GM23338 (cell line): ENCODE measurements around the gene KCTD10. TPM values are rescaled to one million over a fixed set of nuclear protein-coding genes. Genes with fewer than 3 reads are reported as not detected.

Source experiments
- ATAC-seq: fragments of 200-7000 bp; cut with Tn5 transposase; 3 replicates; pipeline ENCODE4 v1.9.1; 2020
- DNase-seq: peaks from one replicate; pipeline ENCODE4 v3.0.0-alpha.2; 2015; ENCODE audit warnings: low spot score
- H2AFZ ChIP-seq: fragments of 200-600 bp; sonication (generic); 2 replicates; pipeline ENCODE4 v1.8.0; 2016; ENCODE audit warnings: antibody characterized with exemption, mild to moderate bottlenecking, moderate library complexity
- H3F3A ChIP-seq: fragments of 200-600 bp; sonication (generic); replicated peaks from 2 replicates; pipeline ENCODE4 v1.8.0; 2017; ENCODE audit warnings: antibody characterized with exemption, mixed run types, low read depth
- H3K27ac ChIP-seq: fragments of 200-600 bp; sonication (generic); 2 replicates; pipeline ENCODE4 v1.6.1; 2016; ENCODE audit warnings: low read depth
- H3K27me3 ChIP-seq: fragments of 200-600 bp; sonication (generic); 2 replicates; pipeline ENCODE4 v1.8.0; 2016; ENCODE audit warnings: mild to moderate bottlenecking, mixed run types, moderate library complexity; ENCODE audit not compliant: insufficient read depth
- H3K36me3 ChIP-seq: fragments of 200-600 bp; sonication (generic); 2 replicates; pipeline ENCODE4 v1.8.0; 2016; ENCODE audit warnings: mild to moderate bottlenecking; ENCODE audit not compliant: insufficient read depth
- H3K4me1 ChIP-seq: fragments of 200-600 bp; sonication (generic); 2 replicates; pipeline ENCODE4 v1.8.0; 2016; ENCODE audit warnings: mild to moderate bottlenecking, moderate library complexity; ENCODE audit not compliant: insufficient read depth
- H3K4me2 ChIP-seq: fragments of 200-600 bp; sonication (generic); 2 replicates; pipeline ENCODE4 v1.7.1; 2017; ENCODE audit warnings: mixed run types
- H3K4me3 ChIP-seq: fragments of 200-600 bp; sonication (generic); 2 replicates; pipeline ENCODE4 v1.6.1; 2016; ENCODE audit warnings: mixed run types
- H3K79me2 ChIP-seq: fragments of 200-600 bp; sonication (generic); replicated peaks from 2 replicates; pipeline ENCODE4 v1.8.0; 2017; ENCODE audit warnings: mild to moderate bottlenecking; ENCODE audit not compliant: insufficient read depth
- H3K9me2 ChIP-seq: fragments of 200-600 bp; sonication (generic); 2 replicates; pipeline ENCODE4 v1.8.0; 2017; ENCODE audit not compliant: insufficient read depth
- H4K20me1 ChIP-seq: fragments of 200-600 bp; sonication (generic); replicated peaks from 2 replicates; pipeline ENCODE4 v1.8.0; 2017; ENCODE audit warnings: mild to moderate bottlenecking; ENCODE audit not compliant: insufficient read depth
- H3K27ac Mint-ChIP-seq: 2 replicates; pipeline ENCODE4 v1.8.0; 2020; ENCODE audit warnings: inconsistent platforms, mild to moderate bottlenecking, moderate library complexity, mixed read lengths
- H3K27me3 Mint-ChIP-seq: 3 replicates; pipeline ENCODE4 v1.8.0; 2022; ENCODE audit warnings: low read depth, mild to moderate bottlenecking, moderate library complexity, mixed read lengths, inconsistent platforms; ENCODE audit not compliant: insufficient read depth, poor library complexity
- H3K36me3 Mint-ChIP-seq: 3 replicates; pipeline ENCODE4 v1.8.0; 2021; ENCODE audit warnings: low read depth, mild to moderate bottlenecking, inconsistent platforms, moderate library complexity, mixed read lengths
- H3K4me1 Mint-ChIP-seq: 3 replicates; pipeline ENCODE4 v1.8.0; 2020; ENCODE audit warnings: mild to moderate bottlenecking, inconsistent platforms, mixed read lengths
- H3K4me3 Mint-ChIP-seq: 3 replicates; pipeline ENCODE4 v1.8.0; 2021; ENCODE audit warnings: moderate library complexity, mild to moderate bottlenecking, inconsistent platforms, mixed read lengths
- H3K9me3 Mint-ChIP-seq: 3 replicates; pipeline ENCODE4 v1.8.0; 2020; ENCODE audit warnings: moderate library complexity, mild to moderate bottlenecking, inconsistent platforms, mixed read lengths
- CREB1 ChIP-seq: fragments of 250-450 bp; sonication (Bioruptor Pico); IDR thresholded peaks from 2 replicates; pipeline ENCODE4 v1.5.0; 2020; ENCODE audit warnings: low read depth, mild to moderate bottlenecking, moderate library complexity
- EZH2phosphoT487 ChIP-seq: fragments of 200-600 bp; sonication (generic); IDR thresholded peaks from one replicate; pipeline ENCODE4 v1.8.1; 2018; ENCODE audit warnings: antibody characterized with exemption; ENCODE audit not compliant: unreplicated experiment
- JUNB ChIP-seq: IDR thresholded peaks from one replicate; pipeline ENCODE4 v1.6.1; 2016; ENCODE audit warnings: antibody characterized with exemption; ENCODE audit not compliant: unreplicated experiment
- NANOG ChIP-seq: IDR thresholded peaks from 2 replicates; pipeline ENCODE4 v1.6.1; 2016; ENCODE audit warnings: antibody characterized with exemption, borderline replicate concordance
- POLR2AphosphoS5 ChIP-seq: IDR thresholded peaks from 2 replicates; pipeline ENCODE4 v1.6.1; 2016; ENCODE audit warnings: antibody characterized with exemption, low read depth
- ZNF114 ChIP-seq: fragments of 250-450 bp; sonication (Bioruptor Pico); IDR thresholded peaks from 2 replicates; pipeline ENCODE4 v1.5.0; 2020; ENCODE audit warnings: mild to moderate bottlenecking, moderate library complexity
- polyA plus RNA-seq: library from polyadenylated mRNA; unstranded; fragments of >200 nt; fragmentation: Nextera tagmentation; extraction: Ambion mirVana; gene quantifications from 2 replicates; pipeline ENCODE4 v1.2.1, GENCODE V29; 2016
- total RNA-seq: library from RNA; depleted of rRNA; stranded (reverse); fragments of >200 nt; shearing (Covaris generic); gene quantifications from 2 replicates; pipeline ENCODE4 v1.2.3, GENCODE V29; 2014
- TF ChIP-seq, protein P1 (sequence below): IDR thresholded peaks from one replicate; pipeline ENCODE4 v1.6.1; 2018; ENCODE audit warnings: antibody characterized with exemption; ENCODE audit not compliant: unreplicated experiment
- TF ChIP-seq, protein P2 (sequence below): fragments of 250-450 bp; sonication (Bioruptor Pico); IDR thresholded peaks from 2 replicates; pipeline ENCODE4 v1.5.0; 2020; ENCODE audit warnings: mild to moderate bottlenecking, moderate library complexity

The KCTD10 gene
- total and polyA plus RNA-seq, 2 experiments from 2014 or later = 15.8 to 45.2 TPM

DNA sequence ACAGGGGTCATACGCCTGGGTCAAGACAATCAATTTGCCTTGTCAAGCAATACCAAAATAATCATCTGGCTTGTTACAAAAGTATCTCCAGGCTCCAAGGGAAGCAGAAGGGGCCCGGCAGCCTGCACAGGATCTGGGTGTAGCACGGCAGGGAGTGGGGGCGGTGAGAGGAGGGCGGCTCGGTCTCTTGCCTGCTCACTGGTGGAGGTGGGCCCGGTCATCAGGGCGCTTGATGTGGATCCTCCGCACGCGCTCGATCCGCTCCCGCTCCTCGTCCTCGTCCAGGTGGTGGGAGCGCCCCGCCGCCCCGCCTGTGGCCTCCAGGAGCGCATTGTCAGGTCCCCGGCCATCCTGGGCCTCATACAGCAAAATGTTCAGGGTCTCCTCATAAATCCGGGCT is 25.7 kb downstream of the KCTD10 start:
- H2AFZ ChIP-seq = no peak overlapping the region
- H3F3A ChIP-seq = no peaks in the 10 kb centered on the region
- no peak for ATAC-seq
- Mint-ChIP-seq H3K36me3 (peaks cover 74% of the 10 kb centered on the region), H3K4me3 (no peak overlapping the region), H3K9me3 (no peaks in the 10 kb centered on the region), H3K27ac (no peak overlapping the region), H3K27me3 (peaks cover 1% of the 10 kb centered on the region), H3K4me1 (no peaks in the 10 kb centered on the region; the same call in 2 of the 3 replicates)
- H3K27ac ChIP-seq = no peak overlapping the region
- H3K27me3 ChIP-seq = no peaks in the 10 kb centered on the region
- TF ChIP-seq, protein P1, sequence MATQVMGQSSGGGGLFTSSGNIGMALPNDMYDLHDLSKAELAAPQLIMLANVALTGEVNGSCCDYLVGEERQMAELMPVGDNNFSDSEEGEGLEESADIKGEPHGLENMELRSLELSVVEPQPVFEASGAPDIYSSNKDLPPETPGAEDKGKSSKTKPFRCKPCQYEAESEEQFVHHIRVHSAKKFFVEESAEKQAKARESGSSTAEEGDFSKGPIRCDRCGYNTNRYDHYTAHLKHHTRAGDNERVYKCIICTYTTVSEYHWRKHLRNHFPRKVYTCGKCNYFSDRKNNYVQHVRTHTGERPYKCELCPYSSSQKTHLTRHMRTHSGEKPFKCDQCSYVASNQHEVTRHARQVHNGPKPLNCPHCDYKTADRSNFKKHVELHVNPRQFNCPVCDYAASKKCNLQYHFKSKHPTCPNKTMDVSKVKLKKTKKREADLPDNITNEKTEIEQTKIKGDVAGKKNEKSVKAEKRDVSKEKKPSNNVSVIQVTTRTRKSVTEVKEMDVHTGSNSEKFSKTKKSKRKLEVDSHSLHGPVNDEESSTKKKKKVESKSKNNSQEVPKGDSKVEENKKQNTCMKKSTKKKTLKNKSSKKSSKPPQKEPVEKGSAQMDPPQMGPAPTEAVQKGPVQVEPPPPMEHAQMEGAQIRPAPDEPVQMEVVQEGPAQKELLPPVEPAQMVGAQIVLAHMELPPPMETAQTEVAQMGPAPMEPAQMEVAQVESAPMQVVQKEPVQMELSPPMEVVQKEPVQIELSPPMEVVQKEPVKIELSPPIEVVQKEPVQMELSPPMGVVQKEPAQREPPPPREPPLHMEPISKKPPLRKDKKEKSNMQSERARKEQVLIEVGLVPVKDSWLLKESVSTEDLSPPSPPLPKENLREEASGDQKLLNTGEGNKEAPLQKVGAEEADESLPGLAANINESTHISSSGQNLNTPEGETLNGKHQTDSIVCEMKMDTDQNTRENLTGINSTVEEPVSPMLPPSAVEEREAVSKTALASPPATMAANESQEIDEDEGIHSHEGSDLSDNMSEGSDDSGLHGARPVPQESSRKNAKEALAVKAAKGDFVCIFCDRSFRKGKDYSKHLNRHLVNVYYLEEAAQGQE = no peak
- TF ChIP-seq CREB1 = no peak
- H3K79me2 ChIP-seq = peaks cover 23% of the 10 kb centered on the region
- H3K4me2 ChIP-seq = no peak overlapping the region
- DNase-seq = no peak
- no peak overlapping the region for H3K4me3 ChIP-seq
- no peaks in the 10 kb centered on the region for H3K4me1 ChIP-seq
- peaks cover 34% of the 10 kb centered on the region for H3K36me3 ChIP-seq
- H3K9me2 ChIP-seq = no peaks in the 10 kb centered on the region
- peaks cover 5% of the 10 kb centered on the region for H4K20me1 ChIP-seq

DNA sequence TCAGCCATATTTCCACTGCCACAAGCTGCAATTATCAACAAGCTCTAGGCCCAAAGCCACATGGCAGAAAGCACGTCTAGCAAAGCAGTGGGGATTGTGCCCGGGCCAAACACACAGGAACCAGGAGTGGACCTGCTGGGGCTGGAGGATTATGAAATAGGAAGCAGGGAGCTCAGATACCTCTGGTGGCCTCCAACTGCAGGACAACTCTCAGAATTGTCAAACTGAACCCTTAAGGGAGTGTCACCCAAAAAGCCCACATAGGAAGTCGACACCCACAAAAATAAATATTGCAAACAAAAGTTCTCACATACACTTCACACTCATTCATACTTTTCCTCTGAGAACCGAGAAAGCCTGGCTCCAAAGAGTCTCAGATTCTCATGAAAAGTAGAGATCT is 26.1 kb downstream of the KCTD10 start:
- Mint-ChIP-seq H3K9me3 (no peaks in the 10 kb centered on the region), H3K4me1 (no peaks in the 10 kb centered on the region), H3K36me3 (peaks cover 70% of the 10 kb centered on the region), H3K4me3 (no peak overlapping the region), H3K27me3 (peaks cover 1% of the 10 kb centered on the region), H3K27ac (peak overlapping the region; percentile 21; the same call in 1 of the 2 replicates)
- ATAC-seq (no peak), DNase-seq (no peak)
- Histone ChIP-seq H3K79me2 (peaks cover 21% of the 10 kb centered on the region; the same call in 1 of the 2 replicates), H4K20me1 (peaks cover 5% of the 10 kb centered on the region), H3K36me3 (peaks cover 29% of the 10 kb centered on the region), H3K27me3 (no peaks in the 10 kb centered on the region), H2AFZ (no peak overlapping the region), H3K9me2 (no peaks in the 10 kb centered on the region), H3K4me3 (no peak overlapping the region), H3K4me1 (no peaks in the 10 kb centered on the region), H3K4me2 (no peak overlapping the region), H3K27ac (no peak overlapping the region; the same call in 1 of the 2 replicates), H3F3A (no peaks in the 10 kb centered on the region)
- TF ChIP-seq, protein P1 = no peak
- TF ChIP-seq EZH2phosphoT487 (no peak), NANOG (no peak), JUNB (no peak), POLR2AphosphoS5 (no peak), ZNF114 (no peak), CREB1 (no peak)
- TF ChIP-seq, protein P2, sequence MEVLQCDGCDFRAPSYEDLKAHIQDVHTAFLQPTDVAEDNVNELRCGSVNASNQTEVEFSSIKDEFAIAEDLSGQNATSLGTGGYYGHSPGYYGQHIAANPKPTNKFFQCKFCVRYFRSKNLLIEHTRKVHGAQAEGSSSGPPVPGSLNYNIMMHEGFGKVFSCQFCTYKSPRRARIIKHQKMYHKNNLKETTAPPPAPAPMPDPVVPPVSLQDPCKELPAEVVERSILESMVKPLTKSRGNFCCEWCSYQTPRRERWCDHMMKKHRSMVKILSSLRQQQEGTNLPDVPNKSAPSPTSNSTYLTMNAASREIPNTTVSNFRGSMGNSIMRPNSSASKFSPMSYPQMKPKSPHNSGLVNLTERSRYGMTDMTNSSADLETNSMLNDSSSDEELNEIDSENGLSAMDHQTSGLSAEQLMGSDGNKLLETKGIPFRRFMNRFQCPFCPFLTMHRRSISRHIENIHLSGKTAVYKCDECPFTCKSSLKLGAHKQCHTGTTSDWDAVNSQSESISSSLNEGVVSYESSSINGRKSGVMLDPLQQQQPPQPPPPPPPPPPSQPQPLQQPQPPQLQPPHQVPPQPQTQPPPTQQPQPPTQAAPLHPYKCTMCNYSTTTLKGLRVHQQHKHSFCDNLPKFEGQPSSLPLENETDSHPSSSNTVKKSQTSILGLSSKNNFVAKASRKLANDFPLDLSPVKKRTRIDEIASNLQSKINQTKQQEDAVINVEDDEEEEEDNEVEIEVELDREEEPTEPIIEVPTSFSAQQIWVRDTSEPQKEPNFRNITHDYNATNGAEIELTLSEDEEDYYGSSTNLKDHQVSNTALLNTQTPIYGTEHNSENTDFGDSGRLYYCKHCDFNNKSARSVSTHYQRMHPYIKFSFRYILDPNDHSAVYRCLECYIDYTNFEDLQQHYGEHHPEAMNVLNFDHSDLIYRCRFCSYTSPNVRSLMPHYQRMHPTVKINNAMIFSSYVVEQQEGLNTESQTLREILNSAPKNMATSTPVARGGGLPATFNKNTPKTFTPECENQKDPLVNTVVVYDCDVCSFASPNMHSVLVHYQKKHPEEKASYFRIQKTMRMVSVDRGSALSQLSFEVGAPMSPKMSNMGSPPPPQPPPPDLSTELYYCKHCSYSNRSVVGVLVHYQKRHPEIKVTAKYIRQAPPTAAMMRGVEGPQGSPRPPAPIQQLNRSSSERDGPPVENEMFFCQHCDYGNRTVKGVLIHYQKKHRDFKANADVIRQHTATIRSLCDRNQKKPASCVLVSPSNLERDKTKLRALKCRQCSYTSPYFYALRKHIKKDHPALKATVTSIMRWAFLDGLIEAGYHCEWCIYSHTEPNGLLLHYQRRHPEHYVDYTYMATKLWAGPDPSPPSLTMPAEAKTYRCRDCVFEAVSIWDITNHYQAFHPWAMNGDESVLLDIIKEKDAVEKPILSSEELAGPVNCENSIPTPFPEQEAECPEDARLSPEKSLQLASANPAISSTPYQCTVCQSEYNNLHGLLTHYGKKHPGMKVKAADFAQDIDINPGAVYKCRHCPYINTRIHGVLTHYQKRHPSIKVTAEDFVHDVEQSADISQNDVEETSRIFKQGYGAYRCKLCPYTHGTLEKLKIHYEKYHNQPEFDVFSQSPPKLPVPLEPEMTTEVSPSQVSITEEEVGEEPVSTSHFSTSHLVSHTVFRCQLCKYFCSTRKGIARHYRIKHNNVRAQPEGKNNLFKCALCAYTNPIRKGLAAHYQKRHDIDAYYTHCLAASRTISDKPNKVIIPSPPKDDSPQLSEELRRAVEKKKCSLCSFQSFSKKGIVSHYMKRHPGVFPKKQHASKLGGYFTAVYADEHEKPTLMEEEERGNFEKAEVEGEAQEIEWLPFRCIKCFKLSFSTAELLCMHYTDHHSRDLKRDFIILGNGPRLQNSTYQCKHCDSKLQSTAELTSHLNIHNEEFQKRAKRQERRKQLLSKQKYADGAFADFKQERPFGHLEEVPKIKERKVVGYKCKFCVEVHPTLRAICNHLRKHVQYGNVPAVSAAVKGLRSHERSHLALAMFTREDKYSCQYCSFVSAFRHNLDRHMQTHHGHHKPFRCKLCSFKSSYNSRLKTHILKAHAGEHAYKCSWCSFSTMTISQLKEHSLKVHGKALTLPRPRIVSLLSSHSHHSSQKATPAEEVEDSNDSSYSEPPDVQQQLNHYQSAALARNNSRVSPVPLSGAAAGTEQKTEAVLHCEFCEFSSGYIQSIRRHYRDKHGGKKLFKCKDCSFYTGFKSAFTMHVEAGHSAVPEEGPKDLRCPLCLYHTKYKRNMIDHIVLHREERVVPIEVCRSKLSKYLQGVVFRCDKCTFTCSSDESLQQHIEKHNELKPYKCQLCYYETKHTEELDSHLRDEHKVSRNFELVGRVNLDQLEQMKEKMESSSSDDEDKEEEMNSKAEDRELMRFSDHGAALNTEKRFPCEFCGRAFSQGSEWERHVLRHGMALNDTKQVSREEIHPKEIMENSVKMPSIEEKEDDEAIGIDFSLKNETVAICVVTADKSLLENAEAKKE = no peak
